EL (cell line): ENCODE data around the gene COX7B2.

Source experiments
- DNase-seq: peaks from one replicate; pipeline ENCODE4 v3.0.0-alpha.2; 2016

COX7B2 gene

GRCh38 chr4:46698891-46699290 lies 210.2 kb downstream of the COX7B2 start:
- DNase-seq, result no peak
